Thymus (tissue), 11 donors: ENCODE results near the gene HIPK2. TPM values are rescaled to one million over a fixed set of nuclear protein-coding genes. Genes with fewer than 3 reads are reported as not detected.
A peak's percentile ranks its signal among the peaks of the same experiment; 100 is the strongest.

Experiments
- DNase-seq, 9 donors: peaks; one replicate each; pipeline ENCODE4 v3.0.0-alpha.2; 2013; ENCODE audit warnings: low spot score in 9 of 9, low read depth in 6 of 9, missing footprints in 1 of 9
- H3K27ac ChIP-seq, 2 donors: one replicate each; pipeline ENCODE4 v1.5.1; 2013; ENCODE audit warnings: control low read depth in 1 of 2, low read depth in 1 of 2, low read length in 1 of 2, mild to moderate bottlenecking in 1 of 2, moderate library complexity in 1 of 2
- H3K27me3 ChIP-seq, 2 donors: one replicate each; pipeline ENCODE4 v1.5.1; 2013; ENCODE audit warnings: low read length in 1 of 2; ENCODE audit not compliant: control insufficient read depth in 2 of 2, insufficient read depth in 1 of 2
- H3K36me3 ChIP-seq, 2 donors: one replicate each; pipeline ENCODE4 v1.5.1; 2013; ENCODE audit warnings: low read length in 1 of 2, mild to moderate bottlenecking in 1 of 2, moderate library complexity in 1 of 2; ENCODE audit not compliant: control insufficient read depth in 2 of 2, insufficient read depth in 2 of 2
- H3K4me1 ChIP-seq, 2 donors: one replicate each; pipeline ENCODE4 v1.5.1; 2013; ENCODE audit warnings: low read length in 2 of 2; ENCODE audit not compliant: control insufficient read depth in 2 of 2, insufficient read depth in 2 of 2
- H3K4me3 ChIP-seq, 2 donors: one replicate each; pipeline ENCODE4 v1.5.1; 2013; ENCODE audit warnings: low read length in 2 of 2, control low read depth in 1 of 2, mild to moderate bottlenecking in 1 of 2
- H3K9me3 ChIP-seq, 2 donors: one replicate each; pipeline ENCODE4 v1.5.1; 2013; ENCODE audit warnings: low read length in 1 of 2, mild to moderate bottlenecking in 1 of 2; ENCODE audit not compliant: control insufficient read depth in 2 of 2, insufficient read depth in 1 of 2
- WGBS: extraction: QIAGEN DNeasy Blood & Tissue Kit; methylation state at CpG from one replicate; pipeline ENCODE4 v1.1.7; 2013; 5-methylcytosine and 5-hydroxymethylcytosine counted together
- polyA plus RNA-seq: library from polyadenylated mRNA; stranded (reverse); fragments of 200-250 nt; gene quantifications from one replicate; pipeline ENCODE4 v1.2.3, GENCODE V29; 2013
- total RNA-seq: library from RNA; stranded (reverse); fragments of 120-200 nt; gene quantifications from one replicate; pipeline ENCODE4 v1.2.4, GENCODE V29; 2013
- donor health status: healthy.

The HIPK2 gene
- total and polyA plus RNA-seq, 2 donors, result 3.4 to 5.8 TPM

DNA sequence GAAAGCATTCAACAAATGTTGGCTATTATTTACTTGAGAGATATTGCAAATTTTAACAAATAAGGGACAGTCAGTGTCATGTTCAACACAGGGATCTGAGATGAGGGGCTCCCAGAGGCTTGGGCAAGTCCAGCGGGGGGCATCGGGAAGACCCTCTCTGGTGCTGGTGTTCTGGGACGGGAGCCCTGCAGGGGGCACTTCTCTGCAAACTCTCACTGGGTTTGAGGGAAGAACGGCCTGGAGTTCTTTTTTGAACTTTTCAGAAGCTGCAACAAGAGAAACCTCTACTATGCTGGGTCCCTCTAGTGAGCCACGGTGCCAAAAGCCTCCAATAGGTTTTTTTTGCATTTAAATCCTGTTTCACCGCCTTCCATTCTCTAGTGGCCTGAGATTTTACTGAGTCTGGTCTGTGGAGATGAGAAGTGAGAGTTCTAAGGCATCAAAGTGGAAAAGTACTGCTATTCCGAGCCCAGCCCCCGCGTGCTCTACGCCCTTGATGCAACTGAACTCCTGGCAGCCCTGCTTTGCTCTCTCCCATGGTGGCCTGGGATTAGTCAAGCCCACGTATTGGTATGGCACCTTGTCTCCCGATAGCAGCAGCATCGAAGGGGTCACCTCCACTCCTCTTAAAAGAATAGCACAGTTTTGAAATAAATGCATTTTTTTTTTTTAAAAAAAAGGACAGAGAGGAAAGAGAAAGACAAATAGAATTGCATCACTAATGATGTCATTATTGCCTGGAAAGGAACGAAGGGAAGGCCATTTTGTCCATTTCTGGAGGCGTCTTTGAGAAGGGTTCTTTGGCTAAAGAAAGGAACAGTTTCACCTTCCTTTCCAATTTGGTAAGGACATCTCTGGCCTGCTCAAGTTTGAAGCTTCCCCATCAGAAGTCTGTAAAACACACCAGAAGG is 210.8 kb downstream of the HIPK2 start:
- no peaks in the 10 kb centered on the region for H3K27me3 ChIP-seq
- H3K9me3 ChIP-seq, result peaks cover 0 to 5% of the 10 kb centered on the region in 2 donors
- no peak for DNase-seq
- H3K36me3 ChIP-seq, result peaks cover 11 to 16% of the 10 kb centered on the region in 2 donors
- 98% methylated on average over 15 of the region's 15 CpGs for WGBS
- H3K4me3 ChIP-seq, result no peak overlapping the region
- H3K4me1 ChIP-seq, result peaks cover 5 to 9% of the 10 kb centered on the region in 2 donors
- H3K27ac ChIP-seq, result no peak overlapping the region

DNA sequence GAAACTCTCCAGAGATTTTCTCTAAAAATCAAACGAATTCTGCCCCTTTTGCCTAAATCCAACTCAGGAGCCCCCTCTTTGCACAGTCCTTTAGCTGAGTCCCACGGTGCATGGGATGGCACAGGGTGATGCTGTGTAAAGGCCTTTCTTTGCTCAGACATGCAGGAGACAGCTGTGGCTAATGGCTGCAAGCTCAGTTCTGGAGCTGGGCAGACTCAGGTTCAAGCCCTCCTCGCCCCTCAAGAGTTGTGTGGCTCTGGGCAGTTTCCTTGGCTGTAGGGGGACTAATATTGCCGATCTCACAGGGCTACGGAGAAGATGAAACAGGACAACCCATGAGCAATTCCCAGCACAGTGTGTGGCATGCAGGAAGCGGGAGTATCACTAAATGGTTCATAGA is 211.7 kb downstream of the HIPK2 start:
- Histone ChIP-seq H3K36me3 (peaks cover 7 to 13% of the 10 kb centered on the region in 2 donors), H3K4me3 (no peak overlapping the region), H3K27ac (peak overlapping the region in 1 of 2 donors; percentile 17), H3K4me1 (peaks cover 5 to 9% of the 10 kb centered on the region in 2 donors), H3K27me3 (no peaks in the 10 kb centered on the region), H3K9me3 (peaks cover 0 to 5% of the 10 kb centered on the region in 2 donors)
- DNase-seq, result no peak
- WGBS, result 98% methylated on average over 6 of the region's 6 CpGs

DNA sequence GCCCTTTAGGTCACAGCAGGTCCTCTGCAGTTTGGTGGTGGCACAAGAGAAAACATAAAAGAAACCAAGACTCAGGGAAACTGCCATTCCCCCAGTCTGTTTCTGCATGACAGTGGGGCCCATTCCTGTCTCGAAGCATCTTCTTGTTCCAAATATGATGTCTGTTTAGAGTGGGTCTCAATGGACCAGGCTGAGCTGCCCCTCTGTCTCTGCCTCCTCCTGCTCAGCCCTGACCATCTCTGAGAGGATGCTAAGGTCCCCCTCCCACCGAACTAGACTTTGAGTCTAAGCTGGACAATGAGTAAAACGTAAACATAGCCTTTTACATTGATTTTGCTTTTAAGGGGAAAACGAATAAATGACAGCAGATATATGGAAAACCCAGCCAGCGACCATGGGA is 213.9 kb downstream of the HIPK2 start:
- H3K4me3 ChIP-seq, result no peak overlapping the region
- H3K27me3 ChIP-seq, result no peaks in the 10 kb centered on the region
- H3K4me1 ChIP-seq, result peaks cover 5 to 9% of the 10 kb centered on the region in 2 donors
- H3K9me3 ChIP-seq, result peaks cover 0 to 5% of the 10 kb centered on the region in 2 donors
- peaks cover 4% of the 10 kb centered on the region in 2 donors for H3K36me3 ChIP-seq
- no peak overlapping the region for H3K27ac ChIP-seq
- DNase-seq, result no peak
- WGBS, result 97% methylated on average over 5 of the region's 5 CpGs

DNA sequence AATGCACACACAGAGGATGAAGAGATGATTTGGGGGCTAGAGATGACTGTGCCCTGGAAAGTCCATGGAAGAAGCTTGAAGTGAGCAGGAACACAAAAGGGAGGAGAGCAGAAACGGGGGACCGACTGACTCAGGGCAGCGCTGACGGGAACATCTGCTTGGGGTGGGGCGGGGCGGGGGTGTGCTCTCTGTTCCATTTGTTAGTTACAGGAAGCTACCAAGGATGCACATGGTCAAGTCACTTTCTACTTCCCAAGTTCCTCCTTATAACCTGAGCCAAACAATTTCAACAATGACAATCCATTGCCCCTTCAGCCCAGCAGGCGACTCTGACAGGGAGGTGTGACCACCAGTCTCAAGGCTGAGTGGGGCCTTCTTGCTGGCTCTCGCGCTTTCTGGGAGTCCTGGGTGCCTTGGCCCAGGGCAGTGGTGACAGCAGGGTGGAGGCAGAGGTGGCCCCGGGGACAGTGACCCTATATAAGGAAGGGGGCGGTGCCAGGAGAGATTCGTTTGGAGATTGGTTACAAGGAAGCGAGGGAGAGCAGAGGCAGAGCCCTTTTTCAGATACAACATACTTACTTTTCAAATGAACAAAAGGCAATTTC is 214.7 kb downstream of the HIPK2 start:
- Histone ChIP-seq H3K4me3 (no peak overlapping the region), H3K36me3 (peaks cover 4% of the 10 kb centered on the region in 2 donors), H3K27ac (no peak overlapping the region), H3K27me3 (no peaks in the 10 kb centered on the region), H3K4me1 (peaks cover 5 to 9% of the 10 kb centered on the region in 2 donors), H3K9me3 (peaks cover 0 to 5% of the 10 kb centered on the region in 2 donors)
- WGBS, result 82% methylated on average over 13 of the region's 13 CpGs
- no peak for DNase-seq

DNA sequence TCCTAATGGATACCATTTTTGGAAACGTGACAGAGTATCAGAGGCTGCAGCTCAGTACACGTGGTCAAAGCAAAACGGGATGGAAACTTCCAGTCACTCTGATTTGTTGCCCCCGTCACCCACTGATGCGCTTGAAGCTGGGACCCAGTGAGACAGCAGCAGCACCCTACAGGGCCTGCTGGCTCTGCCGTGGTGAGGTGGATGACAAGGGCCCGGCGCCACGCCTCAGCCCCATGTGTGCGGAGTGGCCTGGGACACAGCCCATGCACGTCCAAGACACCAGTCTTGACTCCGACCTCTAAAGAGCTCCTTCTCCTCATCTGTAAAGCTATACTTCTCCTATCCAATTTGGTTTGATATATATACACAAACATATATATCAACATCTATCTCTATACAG is 215.3 kb downstream of the HIPK2 start:
- no peaks in the 10 kb centered on the region for H3K27me3 ChIP-seq
- DNase-seq, result no peak
- H3K4me3 ChIP-seq, result no peak overlapping the region
- H3K9me3 ChIP-seq, result peaks cover 0 to 5% of the 10 kb centered on the region in 2 donors
- 97% methylated on average over 12 of the region's 12 CpGs for WGBS
- peaks cover under 1 to 4% of the 10 kb centered on the region in 2 donors for H3K36me3 ChIP-seq
- H3K27ac ChIP-seq, result no peak overlapping the region
- peaks cover 5 to 9% of the 10 kb centered on the region in 2 donors for H3K4me1 ChIP-seq

DNA sequence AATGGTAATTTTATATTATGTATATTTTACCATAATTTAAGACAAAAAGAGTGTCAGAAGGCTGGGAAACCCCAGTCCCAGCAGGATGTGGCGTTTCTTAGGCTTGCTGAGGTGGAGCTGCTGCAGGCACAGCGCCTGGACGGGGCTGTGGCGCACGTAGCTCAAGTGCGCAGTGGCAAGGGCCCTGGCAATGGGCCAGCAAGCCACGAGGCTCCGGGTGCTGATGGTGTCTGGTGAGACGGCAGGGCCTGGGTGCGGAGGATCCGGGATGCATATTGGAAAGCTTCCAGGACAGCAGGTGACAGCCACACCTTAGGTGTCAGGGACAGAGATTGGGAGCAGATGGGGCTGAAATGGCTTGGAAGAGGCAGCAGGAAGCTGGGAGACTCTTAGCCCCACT is 217.1 kb downstream of the HIPK2 start:
- DNase-seq, result no peak
- no peak overlapping the region for H3K4me3 ChIP-seq

DNA sequence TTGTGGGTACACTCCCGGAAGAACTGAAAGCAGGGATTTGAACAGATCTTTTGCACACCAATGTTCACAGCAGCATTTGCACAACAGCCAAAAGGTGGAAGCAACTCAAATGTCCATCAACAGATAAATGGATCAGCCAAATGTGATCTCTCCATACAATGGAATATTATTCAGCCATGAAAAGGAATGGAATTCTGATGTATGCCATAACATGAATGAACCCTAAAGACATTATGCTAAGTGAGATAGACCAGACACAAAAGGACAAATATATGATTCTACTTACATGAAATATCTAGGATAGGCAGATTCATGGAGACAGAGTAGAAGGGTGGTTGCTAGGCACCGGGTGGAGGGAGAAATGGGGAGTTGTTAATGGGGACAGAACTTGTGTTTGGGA is 217.6 kb downstream of the HIPK2 start:
- Histone ChIP-seq H3K36me3 (no peaks in the 10 kb centered on the region), H3K4me1 (peaks cover 3 to 5% of the 10 kb centered on the region in 2 donors), H3K4me3 (no peak overlapping the region), H3K27ac (no peak overlapping the region), H3K9me3 (no peaks in the 10 kb centered on the region), H3K27me3 (no peaks in the 10 kb centered on the region)
- over 99% methylated on average over 2 of the region's 2 CpGs for WGBS
- no peak for DNase-seq

More for the DNA sequence above, 217.1 kb downstream of the HIPK2 start:
- Histone ChIP-seq H3K27me3 (no peaks in the 10 kb centered on the region), H3K36me3 (no peaks in the 10 kb centered on the region), H3K4me1 (peaks cover 3 to 5% of the 10 kb centered on the region in 2 donors), H3K27ac (no peak overlapping the region), H3K9me3 (no peaks in the 10 kb centered on the region)
- 91% methylated on average over 11 of the region's 11 CpGs for WGBS

DNA sequence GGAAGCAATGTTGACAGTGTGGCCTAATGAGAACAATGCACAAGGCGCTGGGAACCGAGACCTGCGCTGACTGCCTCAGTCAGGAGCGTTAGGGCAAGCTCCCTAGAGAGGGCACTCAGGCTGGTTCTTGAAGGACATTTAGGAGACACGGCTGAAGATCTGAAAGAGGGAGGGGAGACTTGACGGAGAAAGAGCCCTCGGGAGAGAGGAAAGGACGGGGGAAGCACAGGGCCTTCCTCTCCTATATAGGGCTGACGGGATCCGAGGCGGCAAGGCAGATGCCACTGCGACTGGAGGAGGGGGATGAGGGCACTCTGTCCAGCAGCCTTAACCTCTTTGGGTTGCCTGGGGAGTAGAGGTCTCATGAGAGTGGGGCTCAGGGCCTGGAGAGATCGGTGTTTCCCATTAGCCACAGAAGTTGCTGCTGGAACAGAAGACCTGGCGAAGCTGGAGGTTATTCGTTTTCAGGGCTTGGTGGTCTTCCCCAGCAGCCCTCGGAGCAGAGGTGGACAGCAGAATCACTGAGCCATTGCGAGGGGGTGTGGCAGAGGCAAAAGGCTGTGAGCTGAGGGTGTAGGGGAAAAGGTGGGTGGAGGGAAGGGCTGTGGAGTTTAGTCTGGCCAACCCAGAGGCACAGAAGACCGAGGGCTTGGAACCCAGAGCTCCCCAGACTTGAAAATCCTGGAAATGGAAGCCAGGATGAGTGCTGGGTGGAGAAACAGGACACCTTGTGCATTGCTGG is 218.3 kb downstream of the HIPK2 start:
- no peak for DNase-seq
- H3K36me3 ChIP-seq, result no peaks in the 10 kb centered on the region
- no peaks in the 10 kb centered on the region for H3K27me3 ChIP-seq
- H3K27ac ChIP-seq, result no peak overlapping the region
- H3K9me3 ChIP-seq, result no peaks in the 10 kb centered on the region
- H3K4me1 ChIP-seq, result peaks cover 3 to 5% of the 10 kb centered on the region in 2 donors
- 95% methylated on average over 18 of the region's 18 CpGs for WGBS
- no peak overlapping the region for H3K4me3 ChIP-seq
